Measurements from ENCODE around the gene GPR183.

Gene GPR183

GRCh38 chr13:99339736-99340397 lies 32.7 kb upstream of the GPR183 start:
- DNase-seq (ENCODE audit: low read depth) = no peak

- no peak for DNase-seq (ENCODE audit: low read depth)
Observed at GRCh38 chr13:99339230-99339721, 32.1 kb upstream of the GPR183 start.

- no peak for DNase-seq (ENCODE audit: low read depth)
Observed at GRCh38 chr13:99335603-99336002, 28.4 kb upstream of the GPR183 start.

- DNase-seq (ENCODE audit: low read depth) = no peak
Observed at GRCh38 chr13:99335087-99335486, 27.9 kb upstream of the GPR183 start.

- DNase-seq (ENCODE audit: low read depth) = no peak
Observed at GRCh38 chr13:99334221-99334620, 27.0 kb upstream of the GPR183 start.

- no peak for DNase-seq (ENCODE audit: low read depth)
Observed at GRCh38 chr13:99332456-99332855, 25.3 kb upstream of the GPR183 start.

- no peak for DNase-seq (ENCODE audit: low read depth)
Observed at GRCh38 chr13:99331881-99332293, 24.7 kb upstream of the GPR183 start.

- no peak for DNase-seq (ENCODE audit: low read depth)
Observed at GRCh38 chr13:99330942-99331341, 23.7 kb upstream of the GPR183 start.

- DNase-seq (ENCODE audit: low read depth) = no peak
Observed at GRCh38 chr13:99329477-99329876, 22.3 kb upstream of the GPR183 start.

- no peak for DNase-seq (ENCODE audit: low read depth)
Observed at GRCh38 chr13:99327761-99328160, 20.6 kb upstream of the GPR183 start.

GRCh38 chr13:99327126-99327525 lies 19.9 kb upstream of the GPR183 start:
- no peak for DNase-seq (ENCODE audit: low read depth)

- DNase-seq (ENCODE audit: low read depth) = no peak
Observed at GRCh38 chr13:99326012-99326411, 18.8 kb upstream of the GPR183 start.

- DNase-seq (ENCODE audit: low read depth) = no peak
Observed at GRCh38 chr13:99323488-99323887, 16.3 kb upstream of the GPR183 start.

- no peak for DNase-seq (ENCODE audit: low read depth)
Observed at GRCh38 chr13:99322297-99323103, 15.3 kb upstream of the GPR183 start.

GRCh38 chr13:99321709-99322108 lies 14.5 kb upstream of the GPR183 start:
- DNase-seq (ENCODE audit: low read depth) = no peak

GRCh38 chr13:99320693-99321481 lies 13.7 kb upstream of the GPR183 start:
- no peak for DNase-seq (ENCODE audit: low read depth)

GRCh38 chr13:99316657-99317256 lies 9.6 kb upstream of the GPR183 start:
- no peak for DNase-seq (ENCODE audit: low read depth)

- DNase-seq (ENCODE audit: low read depth) = no peak
Observed at GRCh38 chr13:99316224-99316623, 9.0 kb upstream of the GPR183 start.

- no peak for DNase-seq (ENCODE audit: low read depth)
Observed at GRCh38 chr13:99315186-99315585, 8.0 kb upstream of the GPR183 start.

- no peak for DNase-seq (ENCODE audit: low read depth)
Observed at GRCh38 chr13:99314640-99315176, 7.5 kb upstream of the GPR183 start.

- DNase-seq (ENCODE audit: low read depth) = no peak
Observed at GRCh38 chr13:99313941-99314340, 6.7 kb upstream of the GPR183 start.

GRCh38 chr13:99313501-99313900 lies 6.3 kb upstream of the GPR183 start:
- DNase-seq (ENCODE audit: low read depth) = no peak

All from stimulated activated CD8-positive, alpha-beta memory T cell treated with anti-CD3 and anti-CD28 coated beads, Interleukin-12 subunit alpha, Interleukin-12 subunit beta, amount 100 ng/mL, for 1 hour (primary cell).